H9 (cell line): ENCODE data around the gene DISC1. TPM values are rescaled to one million over a fixed set of nuclear protein-coding genes. Genes with fewer than 3 reads are reported as not detected.

Experiments
- DNase-seq: peaks from one replicate; pipeline ENCODE4 v3.0.0-alpha.2; 2017
- H2AFZ ChIP-seq: one replicate; pipeline ENCODE4 v1.6.1; 2013; ENCODE audit warnings: mild to moderate bottlenecking, low read length, control low read depth, moderate library complexity
- H2AK5ac ChIP-seq: 2 replicates; pipeline ENCODE4 v1.6.1; 2013; ENCODE audit warnings: low read length, control low read depth, mixed read lengths; ENCODE audit not compliant: insufficient read length
- H2BK120ac ChIP-seq: one replicate; pipeline ENCODE4 v1.6.1; 2013; ENCODE audit warnings: low read depth, mild to moderate bottlenecking, low read length, control low read depth, inconsistent platforms; ENCODE audit not compliant: poor library complexity, severe bottlenecking
- H2BK12ac ChIP-seq: 2 replicates; pipeline ENCODE4 v1.6.1; 2013; ENCODE audit warnings: low read length, control low read depth, mixed read lengths, low read depth; ENCODE audit not compliant: insufficient read length
- H2BK15ac ChIP-seq: 2 replicates; pipeline ENCODE4 v1.6.1; 2013; ENCODE audit warnings: low read depth, low read length, control low read depth
- H2BK20ac ChIP-seq: one replicate; pipeline ENCODE4 v1.6.1; 2013; ENCODE audit warnings: low read depth, mild to moderate bottlenecking, low read length, control low read depth, inconsistent platforms; ENCODE audit not compliant: poor library complexity, severe bottlenecking
- H2BK5ac ChIP-seq: 2 replicates; pipeline ENCODE4 v1.6.1; 2013; ENCODE audit warnings: low read length, control low read depth, mixed read lengths; ENCODE audit not compliant: insufficient read length
- H3K14ac ChIP-seq: 2 replicates; pipeline ENCODE4 v1.6.1; 2013; ENCODE audit warnings: low read length, control low read depth; ENCODE audit not compliant: insufficient read depth
- H3K18ac ChIP-seq: 2 replicates; pipeline ENCODE4 v1.6.1; 2013; ENCODE audit warnings: low read depth, mild to moderate bottlenecking, mixed read lengths, low read length, control low read depth; ENCODE audit not compliant: insufficient read length
- H3K23ac ChIP-seq: 2 replicates; pipeline ENCODE4 v1.6.1; 2013; ENCODE audit warnings: low read length, control low read depth, mixed read lengths, low read depth; ENCODE audit not compliant: insufficient read length
- H3K23me2 ChIP-seq: 2 replicates; pipeline ENCODE4 v1.6.1; 2013; ENCODE audit warnings: low read depth, mild to moderate bottlenecking, mixed read lengths, low read length, control low read depth; ENCODE audit not compliant: insufficient read length, poor library complexity, severe bottlenecking
- H3K27ac ChIP-seq: 2 replicates; pipeline ENCODE4 v1.5.1; 2013; ENCODE audit warnings: low read length, control low read depth, mixed read lengths, low read depth; ENCODE audit not compliant: insufficient read length
- H3K27me3 ChIP-seq: 2 replicates; pipeline ENCODE4 v1.6.1; 2013; ENCODE audit warnings: low read length, control low read depth, inconsistent platforms; ENCODE audit not compliant: insufficient read depth
- H3K4ac ChIP-seq: 2 replicates; pipeline ENCODE4 v1.6.1; 2013; ENCODE audit warnings: low read depth, mild to moderate bottlenecking, control low read depth, inconsistent platforms, low read length, moderate library complexity
- H3K4me1 ChIP-seq: 2 replicates; pipeline ENCODE4 v1.6.1; 2013; ENCODE audit warnings: low read length, control low read depth, inconsistent platforms; ENCODE audit not compliant: insufficient read depth
- H3K4me2 ChIP-seq: 2 replicates; pipeline ENCODE4 v1.6.1; 2013; ENCODE audit warnings: low read length, control low read depth, mixed read lengths; ENCODE audit not compliant: insufficient read length, insufficient read depth
- H3K56ac ChIP-seq: 2 replicates; pipeline ENCODE4 v1.6.1; 2013; ENCODE audit warnings: low read depth, mild to moderate bottlenecking, mixed read lengths, low read length, control low read depth; ENCODE audit not compliant: insufficient read length
- H3K79me1 ChIP-seq: 2 replicates; pipeline ENCODE4 v1.6.1; 2013; ENCODE audit warnings: low read depth, mild to moderate bottlenecking, moderate library complexity, low read length, control low read depth, inconsistent platforms; ENCODE audit not compliant: insufficient read depth, poor library complexity, severe bottlenecking
- H3K79me2 ChIP-seq: 2 replicates; pipeline ENCODE4 v1.6.1; 2013; ENCODE audit warnings: low read length, control low read depth, inconsistent platforms; ENCODE audit not compliant: insufficient read depth
- H3K9ac ChIP-seq: 2 replicates; pipeline ENCODE4 v1.6.1; 2013; ENCODE audit warnings: low read length, control low read depth, mixed read lengths; ENCODE audit not compliant: insufficient read length; ENCODE audit errors: extremely low read depth
- H3K9me3 ChIP-seq: one replicate; pipeline ENCODE4 v1.6.1; 2013; ENCODE audit warnings: low read depth, low read length, inconsistent platforms; ENCODE audit not compliant: control insufficient read depth
- H3T11ph ChIP-seq: one replicate; pipeline ENCODE4 v1.6.1; 2013; ENCODE audit warnings: mild to moderate bottlenecking, low read length, control low read depth, inconsistent platforms
- H4K20me1 ChIP-seq: one replicate; pipeline ENCODE4 v1.6.1; 2013; ENCODE audit not compliant: control insufficient read depth, insufficient read length, insufficient read depth
- H4K5ac ChIP-seq: 2 replicates; pipeline ENCODE4 v1.6.1; 2013; ENCODE audit warnings: low read depth, mild to moderate bottlenecking, mixed read lengths, low read length, control low read depth; ENCODE audit not compliant: insufficient read length
- H4K8ac ChIP-seq: replicated peaks from 2 replicates; pipeline ENCODE4 v1.6.1; 2013; ENCODE audit warnings: low read length, control low read depth, mixed read lengths, low read depth; ENCODE audit not compliant: insufficient read length
- H4K91ac ChIP-seq: 2 replicates; pipeline ENCODE4 v1.6.1; 2013; ENCODE audit warnings: low read depth, mild to moderate bottlenecking, moderate library complexity, mixed read lengths, low read length, control low read depth; ENCODE audit not compliant: insufficient read length
- H3K27ac Mint-ChIP-seq, 3 experiments: 2 replicates in 2 of 3; 3 replicates in 1 of 3; pipeline ENCODE4 v1.8.0; 2020 to 2021; ENCODE audit warnings: mixed read lengths in 3 of 3, mild to moderate bottlenecking in 1 of 3, moderate library complexity in 1 of 3
- H3K27me3 Mint-ChIP-seq: 2 replicates; pipeline ENCODE4 v1.8.0; 2021; ENCODE audit warnings: low read depth, mild to moderate bottlenecking, moderate library complexity, mixed read lengths
- H3K36me3 Mint-ChIP-seq, 3 experiments: 2 replicates in 2 of 3; 3 replicates in 1 of 3; pipeline ENCODE4 v1.8.0; 2020 to 2021; ENCODE audit warnings: low read depth in 3 of 3, mixed read lengths in 3 of 3; ENCODE audit not compliant: insufficient read depth in 1 of 3
- H3K4me1 Mint-ChIP-seq, 2 experiments: 2 replicates each; pipeline ENCODE4 v1.8.0; 2020; ENCODE audit warnings: mixed read lengths in 2 of 2
- H3K4me3 Mint-ChIP-seq, 2 experiments: 2 replicates in 1 of 2; 3 replicates in 1 of 2; pipeline ENCODE4 v1.8.0; 2020 to 2021; ENCODE audit warnings: mild to moderate bottlenecking in 2 of 2, mixed read lengths in 2 of 2, moderate library complexity in 1 of 2
- H3K9me3 Mint-ChIP-seq, 2 experiments: 2 replicates in 1 of 2; 3 replicates in 1 of 2; pipeline ENCODE4 v1.8.0; 2020; ENCODE audit warnings: mild to moderate bottlenecking in 2 of 2, mixed read lengths in 2 of 2, moderate library complexity in 1 of 2
- CTCF ChIP-seq: fragments of 200-600 bp; sonication (generic); conservative IDR thresholded peaks from 3 replicates; pipeline ENCODE4 v1.8.0; 2021; ENCODE audit warnings: antibody characterized with exemption, mild to moderate bottlenecking
- WGBS: extraction: QIAGEN DNeasy Blood & Tissue Kit; methylation state at CpG from one replicate; pipeline ENCODE4 v1.1.7; 2013; ENCODE audit warnings: missing lambda C conversion rate, low lambda C conversion rate, mixed read lengths; ENCODE audit not compliant: insufficient read length; ENCODE audit errors: extremely low coverage; 5-methylcytosine and 5-hydroxymethylcytosine counted together
- total RNA-seq: library from RNA; stranded (reverse); gene quantifications from 2 replicates; pipeline ENCODE4 v1.2.1, GENCODE V29; 2021

Gene DISC1
- total RNA-seq, 1 experiment from 2014 or later = 2.5 TPM

- Histone ChIP-seq H3K23me2 (no peaks in the 10 kb centered on the region), H3K4ac (no peak overlapping the region), H4K5ac (no peak overlapping the region), H2BK5ac (no peak overlapping the region), H3T11ph (no peak overlapping the region), H3K9me3 (no peaks in the 10 kb centered on the region), H3K56ac (no peak overlapping the region), H3K14ac (no peak overlapping the region), H2BK15ac (no peak overlapping the region), H4K8ac (no peak overlapping the region), H2BK20ac (no peak overlapping the region), H4K91ac (no peak overlapping the region), H4K20me1 (no peaks in the 10 kb centered on the region), H3K23ac (no peak overlapping the region), H3K79me2 (no peaks in the 10 kb centered on the region), H3K9ac (no peak overlapping the region), H2AFZ (no peak overlapping the region), H3K79me1 (no peaks in the 10 kb centered on the region), H3K4me2 (no peak overlapping the region), H3K27me3 (no peaks in the 10 kb centered on the region; the same call in 1 of the 2 replicates), H2BK120ac (no peak overlapping the region), H2BK12ac (no peak overlapping the region), H2AK5ac (no peak overlapping the region), H3K27ac (no peak overlapping the region), H3K18ac (no peak overlapping the region), H3K4me1 (no peaks in the 10 kb centered on the region)
- Mint-ChIP-seq H3K4me3 (no peak overlapping the region), H3K27ac (no peak overlapping the region), H3K9me3 (no peaks in the 10 kb centered on the region), H3K4me1 (peaks cover 4 to 5% of the 10 kb centered on the region in 2 experiments), H3K36me3 (no peaks in the 10 kb centered on the region), H3K27me3 (peaks cover 25% of the 10 kb centered on the region)
- no CpG with 5 or more reads among the region's 4 CpGs for WGBS
- no peak for TF ChIP-seq CTCF
- DNase-seq = no peak
Measured at GRCh38 chr1:231882333-231882732, 255.7 kb downstream of the DISC1 start.
